Gastroesophageal sphincter (tissue), 4 donors: ENCODE measurements around the gene RAD51B. TPM values are rescaled to one million over a fixed set of nuclear protein-coding genes. Genes with fewer than 3 reads are reported as not detected.
A peak's percentile ranks its signal among the peaks of the same experiment; 100 is the strongest.

Source experiments
- ATAC-seq: fragments of 150-250 bp; one replicate; pipeline ENCODE4 v1.9.1; 2016; ENCODE audit warnings: mild to moderate bottlenecking, moderate library complexity
- H3K27ac ChIP-seq, 4 donors: fragments of 200-600 bp; sonication (generic) in 3 of 4; 1 replicate in 3 of 4; 2 replicates in 1 of 4; pipeline ENCODE4 v1.5.1; 2016 to 2019
- H3K27me3 ChIP-seq: fragments of 200-600 bp; sonication (generic); one replicate; pipeline ENCODE4 v1.5.1; 2019
- H3K36me3 ChIP-seq, 2 donors: fragments of 200-600 bp; sonication (generic); one replicate each; pipeline ENCODE4 v1.5.1; 2019; ENCODE audit warnings: control low read depth in 1 of 2
- H3K4me1 ChIP-seq, 3 donors: fragments of 200-600 bp; sonication (generic); 1 replicate in 2 of 3; 2 replicates in 1 of 3; pipeline ENCODE4 v1.5.1; 2016 to 2019; ENCODE audit warnings: control low read depth in 2 of 3
- H3K4me3 ChIP-seq, 2 donors: fragments of 200-600 bp; sonication (generic); one replicate each; pipeline ENCODE4 v1.5.1; 2019; ENCODE audit warnings: mild to moderate bottlenecking in 1 of 2, moderate library complexity in 1 of 2
- H3K9me3 ChIP-seq, 3 donors: fragments of 200-600 bp; sonication (generic); one replicate each; pipeline ENCODE4 v1.5.1; 2017 to 2019; ENCODE audit warnings: control low read depth in 2 of 3
- EP300 ChIP-seq: sonication (generic); formaldehyde crosslinking; IDR thresholded peaks from one replicate; pipeline ENCODE4 v1.6.1; 2017; ENCODE audit warnings: antibody characterized with exemption, mild to moderate bottlenecking
- POLR2A ChIP-seq, 2 donors: fragments of 450-650 bp; IDR thresholded peaks; one replicate each; pipeline ENCODE4 v1.6.1; 2017; ENCODE audit warnings: antibody characterized with exemption in 2 of 2, mild to moderate bottlenecking in 2 of 2, moderate library complexity in 1 of 2
- POLR2AphosphoS5 ChIP-seq: sonication (generic); formaldehyde crosslinking; IDR thresholded peaks from one replicate; pipeline ENCODE4 v1.6.1; 2017; ENCODE audit warnings: antibody characterized with exemption
- WGBS, 2 donors: methylation state at CpG; one replicate each; pipeline ENCODE4 v1.1.5; 2018; ENCODE audit warnings: low coverage in 1 of 2; 5-methylcytosine and 5-hydroxymethylcytosine counted together
- total RNA-seq, 4 donors: library from RNA; depleted of rRNA; stranded (reverse); fragments of >200 nt; gene quantifications; one replicate each; pipeline ENCODE4 v1.1.0, GENCODE V29; 2016
- TF ChIP-seq, protein P1 (sequence below), 4 experiments: fragments of 200-600 bp in 2 of 4; fragments of 450-650 bp in 2 of 4; sonication (generic) in 1 of 4; IDR thresholded peaks; one replicate each; pipeline ENCODE4 v1.5.1; 2017 to 2019; ENCODE audit warnings: antibody characterized with exemption in 4 of 4, mild to moderate bottlenecking in 2 of 4, moderate library complexity in 2 of 4

The RAD51B gene
- total RNA-seq, 4 donors from 2014 or later = 5.1 to 7.0 (median 6.0) TPM

DNA sequence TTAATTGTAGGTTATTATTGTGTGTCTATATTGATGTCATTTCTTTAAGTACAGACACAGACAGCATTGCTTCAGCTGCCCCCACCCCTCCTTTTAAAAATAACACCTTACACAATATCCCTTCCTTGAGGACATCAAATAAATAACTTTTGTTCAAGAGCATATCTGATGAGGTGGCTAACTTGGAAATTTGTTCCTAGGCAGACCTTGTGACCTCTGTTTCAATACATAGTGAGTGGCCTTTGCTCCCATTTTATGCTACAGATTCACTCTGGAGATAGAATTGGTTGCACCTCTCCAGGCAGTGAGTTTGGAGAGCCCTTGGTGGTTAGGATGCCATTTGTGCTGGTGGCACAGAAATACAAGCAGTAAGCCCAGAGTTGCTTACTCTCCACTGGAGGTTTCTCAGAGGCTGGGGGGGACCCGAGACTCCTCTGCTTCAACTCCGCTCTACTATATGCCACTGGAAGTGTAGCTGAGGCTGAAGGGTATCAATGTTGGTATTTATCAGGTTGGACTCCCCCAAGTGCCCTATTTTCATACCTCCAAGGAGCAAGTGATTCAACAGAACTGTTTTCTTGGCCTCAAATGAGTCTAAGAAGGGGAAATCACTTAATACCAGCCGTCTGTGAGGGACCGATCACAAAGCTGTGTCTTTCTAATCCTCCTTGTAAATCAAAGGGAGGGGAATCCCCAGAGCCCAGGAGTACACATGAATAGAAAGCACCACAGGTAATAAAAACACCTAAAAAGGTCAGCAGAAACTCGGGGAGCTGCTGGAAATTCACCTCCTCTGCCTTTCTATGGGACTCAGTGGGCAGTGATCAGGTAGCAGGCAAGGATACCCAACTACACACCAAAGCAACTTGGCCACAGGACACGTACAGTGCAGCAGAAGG is 463.1 kb downstream of the RAD51B start:
- Histone ChIP-seq H3K4me3 (no peak overlapping the region), H3K36me3 (no peaks in the 10 kb centered on the region), H3K9me3 (no peaks in the 10 kb centered on the region), H3K27ac (no peak overlapping the region), H3K4me1 (peaks cover 0 to 42% (median 4%) of the 10 kb centered on the region in 3 donors), H3K27me3 (no peaks in the 10 kb centered on the region)
- WGBS, 2 donors = 80 to 88% methylated on average over 1 to 4 of the region's 6 CpGs
- TF ChIP-seq, protein P1, sequence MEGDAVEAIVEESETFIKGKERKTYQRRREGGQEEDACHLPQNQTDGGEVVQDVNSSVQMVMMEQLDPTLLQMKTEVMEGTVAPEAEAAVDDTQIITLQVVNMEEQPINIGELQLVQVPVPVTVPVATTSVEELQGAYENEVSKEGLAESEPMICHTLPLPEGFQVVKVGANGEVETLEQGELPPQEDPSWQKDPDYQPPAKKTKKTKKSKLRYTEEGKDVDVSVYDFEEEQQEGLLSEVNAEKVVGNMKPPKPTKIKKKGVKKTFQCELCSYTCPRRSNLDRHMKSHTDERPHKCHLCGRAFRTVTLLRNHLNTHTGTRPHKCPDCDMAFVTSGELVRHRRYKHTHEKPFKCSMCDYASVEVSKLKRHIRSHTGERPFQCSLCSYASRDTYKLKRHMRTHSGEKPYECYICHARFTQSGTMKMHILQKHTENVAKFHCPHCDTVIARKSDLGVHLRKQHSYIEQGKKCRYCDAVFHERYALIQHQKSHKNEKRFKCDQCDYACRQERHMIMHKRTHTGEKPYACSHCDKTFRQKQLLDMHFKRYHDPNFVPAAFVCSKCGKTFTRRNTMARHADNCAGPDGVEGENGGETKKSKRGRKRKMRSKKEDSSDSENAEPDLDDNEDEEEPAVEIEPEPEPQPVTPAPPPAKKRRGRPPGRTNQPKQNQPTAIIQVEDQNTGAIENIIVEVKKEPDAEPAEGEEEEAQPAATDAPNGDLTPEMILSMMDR (IDR thresholded peaks at IDR 0.05) = no peak
- TF ChIP-seq POLR2A (IDR thresholded peaks at IDR 0.05) (no peak), EP300 (no peak), POLR2AphosphoS5 (no peak)
- no peak for ATAC-seq

DNA sequence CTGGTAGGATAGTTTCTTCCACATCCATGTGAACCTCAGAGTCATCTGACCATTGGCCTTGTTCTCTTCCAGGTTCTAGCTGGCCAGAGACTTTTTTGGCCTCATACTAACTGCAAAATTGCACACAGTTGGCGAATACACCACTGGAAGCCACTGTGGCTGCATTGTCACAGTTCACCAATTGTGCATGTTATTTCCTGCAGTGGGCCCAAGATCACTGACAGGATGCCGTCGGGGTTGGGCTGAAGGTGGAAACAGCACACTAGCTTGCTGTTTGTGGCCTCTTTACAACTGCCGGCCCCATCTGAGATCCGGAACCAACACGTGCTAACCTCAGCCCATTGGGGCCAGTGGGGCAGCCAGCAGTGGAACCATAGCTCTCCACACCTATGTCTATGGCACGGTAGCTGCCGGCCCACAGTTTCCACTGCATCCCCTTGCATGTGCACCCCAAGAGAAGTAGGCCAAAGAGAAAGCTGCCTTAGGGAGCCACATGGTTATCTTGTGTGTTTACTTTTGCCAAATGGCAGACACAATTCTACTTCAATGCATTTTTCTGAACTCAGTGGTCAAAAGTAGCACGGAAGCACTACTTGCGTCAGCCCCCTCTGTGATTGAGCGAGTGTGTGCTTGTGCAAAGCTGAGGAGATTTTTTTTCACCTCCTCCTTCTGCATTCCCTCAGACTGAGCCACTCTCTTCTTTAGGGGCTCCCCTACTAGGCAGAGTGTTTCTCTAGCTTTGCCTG is 464.0 kb downstream of the RAD51B start:
- H3K9me3 ChIP-seq = no peaks in the 10 kb centered on the region
- H3K27me3 ChIP-seq = no peaks in the 10 kb centered on the region
- peak overlapping the region in 1 of 4 donors; percentile 34 for H3K27ac ChIP-seq
- H3K4me3 ChIP-seq = no peak overlapping the region
- WGBS, 2 donors = 78 to 93% methylated on average over 4 to 7 of the region's 11 CpGs
- no peak for TF ChIP-seq POLR2A (IDR thresholded peaks at IDR 0.05)
- TF ChIP-seq EP300 = no peak
- TF ChIP-seq, protein P1 (IDR thresholded peaks at IDR 0.05) = no peak
- no peak for TF ChIP-seq POLR2AphosphoS5
- peak; percentile 48 for ATAC-seq
- H3K4me1 ChIP-seq = peaks cover 0 to 41% (median 4%) of the 10 kb centered on the region in 3 donors
- H3K36me3 ChIP-seq = no peaks in the 10 kb centered on the region

DNA sequence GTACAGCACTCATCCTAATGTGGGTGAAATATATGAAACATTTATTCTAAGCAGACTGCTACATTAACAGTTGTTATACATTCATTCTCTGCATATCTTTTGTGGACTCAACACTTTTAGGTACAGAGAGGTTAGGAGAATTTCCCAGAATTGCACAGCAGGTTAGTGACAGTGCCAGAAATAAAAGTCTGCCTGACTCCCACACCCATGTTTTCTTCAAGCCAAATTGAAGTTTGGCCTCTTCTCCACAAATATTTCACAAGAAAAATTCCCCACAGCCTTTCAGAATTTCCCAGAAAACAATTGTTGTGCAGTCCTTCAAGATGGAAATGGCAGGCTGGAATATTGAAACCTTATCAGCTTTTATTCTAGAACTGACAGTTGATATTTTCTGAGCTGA is 464.8 kb downstream of the RAD51B start:
- peak; percentile 31 for ATAC-seq
- Histone ChIP-seq H3K9me3 (no peaks in the 10 kb centered on the region), H3K36me3 (no peaks in the 10 kb centered on the region), H3K4me3 (no peak overlapping the region), H3K4me1 (peaks cover 0 to 33% (median 4%) of the 10 kb centered on the region in 3 donors), H3K27me3 (no peaks in the 10 kb centered on the region), H3K27ac (no peak overlapping the region)
- TF ChIP-seq EP300 (no peak), POLR2AphosphoS5 (peak; percentile 26), POLR2A (IDR thresholded peaks at IDR 0.05) (no peak)
- TF ChIP-seq, protein P1 (IDR thresholded peaks at IDR 0.05) = no peak

DNA sequence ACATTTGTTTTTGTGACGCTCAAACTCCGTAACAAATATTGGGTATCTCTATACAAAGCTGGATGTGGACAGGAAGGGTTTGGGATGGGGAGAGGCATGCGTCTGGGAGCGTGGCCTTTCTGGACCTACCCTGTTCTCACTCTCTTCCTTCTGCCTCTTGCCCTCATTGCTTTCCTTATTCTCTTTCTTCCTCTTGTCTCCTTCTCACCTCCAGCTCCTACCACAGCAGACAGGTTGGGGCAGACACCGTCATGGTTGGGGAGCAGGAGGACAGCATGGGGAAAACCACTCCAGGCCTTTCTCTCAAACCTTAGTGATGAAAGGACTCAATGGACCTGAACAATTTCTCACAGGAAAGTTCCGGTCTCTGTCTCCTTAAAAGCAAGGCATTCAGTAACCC is 465.3 kb downstream of the RAD51B start:
- ATAC-seq = no peak
- Histone ChIP-seq H3K9me3 (no peaks in the 10 kb centered on the region), H3K27ac (peak overlapping the region in 3 of 4 donors; percentile 25 to 46 (median 41)), H3K4me3 (no peak overlapping the region), H3K36me3 (no peaks in the 10 kb centered on the region), H3K4me1 (peaks cover 0 to 28% (median 4%) of the 10 kb centered on the region in 3 donors), H3K27me3 (no peaks in the 10 kb centered on the region)
- 72 to 95% methylated on average over 4 to 6 of the region's 6 CpGs for WGBS, 2 donors
- TF ChIP-seq POLR2AphosphoS5 (no peak), EP300 (no peak), POLR2A (IDR thresholded peaks at IDR 0.05) (no peak)
- TF ChIP-seq, protein P1 (IDR thresholded peaks at IDR 0.05) = no peak
